GM10266 (cell line): ENCODE results near the gene COL11A1.

Source experiments
- DNase-seq: peaks from one replicate; pipeline ENCODE4 v3.0.0; 2012; ENCODE audit errors: extremely low spot score
- CTCF ChIP-seq: IDR thresholded peaks from 2 replicates; pipeline ENCODE4 v1.5.1; 2012; ENCODE audit warnings: mild to moderate bottlenecking, low read depth; ENCODE audit not compliant: control insufficient read depth, insufficient read depth; ENCODE audit errors: missing control alignments

COL11A1 gene

DNA sequence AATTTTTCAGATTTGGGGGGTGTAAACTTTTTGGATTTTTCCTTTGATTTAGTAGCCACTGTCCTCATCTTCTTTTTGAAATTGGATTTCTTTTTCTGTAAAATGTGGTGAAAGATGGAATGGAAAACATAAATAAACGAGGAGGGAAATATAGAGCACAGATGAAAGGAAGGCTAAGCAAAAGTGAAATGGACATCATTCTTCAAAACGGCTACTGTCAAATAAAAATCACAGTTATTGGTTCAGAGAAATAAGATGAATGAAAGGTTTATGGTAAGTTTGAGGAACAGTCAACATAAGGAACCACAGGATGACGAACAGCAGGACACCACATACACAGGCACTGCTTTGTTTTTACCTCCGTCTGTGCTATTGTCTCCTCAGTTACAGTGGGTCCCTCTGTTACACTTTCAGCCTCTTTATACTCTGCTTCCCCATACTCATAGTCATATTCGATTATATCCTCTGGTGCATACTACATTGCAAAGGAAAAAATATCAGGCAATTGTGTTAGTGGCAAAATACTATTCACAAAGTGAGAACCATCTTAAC, 82.4 kb downstream of the COL11A1 start:
- TF ChIP-seq CTCF, result no peak
- no peak for DNase-seq

DNA sequence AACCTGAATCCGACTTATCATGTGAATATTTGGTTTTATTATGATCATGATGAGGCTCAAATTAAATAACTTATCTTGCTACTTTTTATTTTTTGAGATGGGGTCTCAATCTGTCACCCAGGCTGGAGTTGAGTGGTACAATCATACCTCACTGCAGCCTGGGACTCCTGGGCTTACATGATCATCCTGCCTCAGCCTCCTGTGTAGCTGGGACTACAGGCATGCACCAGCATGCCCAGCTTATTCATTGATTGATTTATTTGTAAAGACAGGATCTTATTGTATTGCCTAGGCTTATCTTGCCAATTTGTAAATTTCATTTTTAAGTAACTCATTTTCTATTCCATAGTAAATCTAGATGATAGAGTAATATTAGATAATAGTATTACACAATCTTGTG, 84.3 kb downstream of the COL11A1 start:
- no peak for TF ChIP-seq CTCF

DNA sequence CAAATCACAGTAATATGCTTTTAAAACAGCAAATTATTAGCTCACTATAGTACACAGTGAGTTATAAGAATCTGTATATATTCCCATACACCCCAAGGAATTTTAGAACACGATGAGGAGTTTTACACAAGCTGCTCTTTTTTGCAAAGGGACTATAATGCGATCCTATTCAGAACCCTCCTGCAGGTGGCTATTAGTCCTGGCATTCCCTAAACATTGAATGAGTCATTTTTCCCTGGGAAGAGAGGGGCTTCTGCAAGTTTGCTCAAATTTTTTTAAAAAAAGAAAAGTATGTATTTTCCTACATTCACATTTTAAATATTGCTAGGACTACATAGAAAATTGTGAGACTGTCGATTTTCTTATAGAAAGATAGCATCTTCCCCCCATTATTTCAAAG, 106.3 kb downstream of the COL11A1 start:
- TF ChIP-seq CTCF, result no peak
- DNase-seq, result no peak

More for the DNA sequence above, 84.3 kb downstream of the COL11A1 start:
- DNase-seq, result no peak

- no peak for TF ChIP-seq CTCF
- DNase-seq, result no peak
These were observed 129.4 kb downstream of the COL11A1 start for GRCh38 chr1:102978874-102979273.

- TF ChIP-seq CTCF, result no peak
- no peak for DNase-seq
These were observed 131.0 kb downstream of the COL11A1 start for GRCh38 chr1:102977292-102977691.

DNA sequence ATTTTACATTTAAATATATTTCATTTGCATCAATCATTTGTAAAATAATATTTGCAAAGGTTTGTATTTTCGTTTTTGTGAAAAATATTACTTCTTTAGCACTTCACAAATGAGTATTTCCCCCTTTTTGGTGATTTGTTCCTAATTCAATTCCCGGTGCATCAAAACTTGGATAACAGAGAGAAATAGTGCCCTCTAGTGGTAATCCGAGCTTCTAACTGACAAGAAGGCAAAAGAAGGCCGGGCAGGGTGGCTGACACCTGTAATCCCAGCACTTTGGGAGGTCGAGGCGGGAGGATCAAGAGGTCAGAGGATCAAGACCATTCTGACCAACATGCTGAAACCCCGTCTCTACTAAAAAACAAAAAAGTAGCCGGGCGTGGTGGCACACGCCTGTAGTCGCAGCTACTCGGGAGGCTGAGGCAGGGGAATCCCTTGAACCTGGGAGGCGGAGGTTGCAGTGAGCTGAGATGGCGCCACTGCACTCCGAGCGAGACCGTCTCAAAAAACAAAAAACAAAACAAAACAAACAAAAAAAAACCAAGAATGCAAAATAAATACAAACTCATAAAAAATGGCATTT, 137.7 kb downstream of the COL11A1 start:
- peak; percentile 65 for TF ChIP-seq CTCF
- DNase-seq, result peak; percentile 21

GRCh38 chr1:102967786-102968185, 140.5 kb downstream of the COL11A1 start:
- DNase-seq, result no peak
- no peak for TF ChIP-seq CTCF
